Measurements from ENCODE around the gene PIAS2. TPM values are rescaled to one million over a fixed set of nuclear protein-coding genes. Genes with fewer than 3 reads are reported as not detected.

The PIAS2 gene
- total and polyA plus RNA-seq, 4 donors: 5.6 to 17.2 (median 9.2) TPM

- TF ChIP-seq REST (IDR thresholded peaks at IDR 0.05) (no peak), ZBTB33 (IDR thresholded peaks at IDR 0.05) (no peak), GABPA (IDR thresholded peaks at IDR 0.05 in 1 of 2, conservative IDR thresholded peaks at IDR 0.05 in 1 of 2) (no peak), ATF3 (IDR thresholded peaks at IDR 0.05) (no peak), EGR1 (IDR thresholded peaks at IDR 0.05; ENCODE audit: low read depth in 2 of 2) (no peak), TAF1 (conservative IDR thresholded peaks at IDR 0.05) (no peak), HNF4A (conservative IDR thresholded peaks at IDR 0.05) (peak; percentile 38 to 61), HNF4G (IDR thresholded peaks at IDR 0.05) (no peak), FOXA2 (IDR thresholded peaks at IDR 0.05) (peak; percentile 59), FOXA1 (IDR thresholded peaks at IDR 0.05) (no peak)
- Histone ChIP-seq H3K9me3 (ENCODE audit: control insufficient read depth in 4 of 4, low read length in 3 of 4) (no peaks in the 10 kb centered on the region), H3K27ac (ENCODE audit: low read depth in 1 of 2, low read length in 2 of 2) (no peak overlapping the region), H3K4me1 (ENCODE audit: control insufficient read depth in 4 of 4, insufficient read depth in 4 of 4, low read length in 3 of 4) (peaks cover 2 to 8% (median 4%) of the 10 kb centered on the region in 4 donors), H3K4me3 (ENCODE audit: low read depth in 1 of 3, low read length in 3 of 3) (no peak overlapping the region), H3K9ac (ENCODE audit: low read depth in 1 of 2, low read length in 2 of 2) (no peak overlapping the region), H3K27me3 (ENCODE audit: control insufficient read depth in 4 of 4, insufficient read depth in 4 of 4, low read length in 3 of 4) (no peaks in the 10 kb centered on the region), H3K36me3 (ENCODE audit: control insufficient read depth in 4 of 4, insufficient read depth in 3 of 4, low read depth in 1 of 4, low read length in 3 of 4) (peaks cover 3 to 9% (median 8%) of the 10 kb centered on the region in 4 donors)
- no peak for DNase-seq (ENCODE audit: low spot score)
Observed at GRCh38 chr18:46831434-46831833, 85.9 kb downstream of the PIAS2 start.

- H3K27ac ChIP-seq (ENCODE audit: low read depth in 1 of 2, low read length in 2 of 2): no peak overlapping the region
- H3K36me3 ChIP-seq (ENCODE audit: control insufficient read depth in 4 of 4, insufficient read depth in 3 of 4, low read depth in 1 of 4, low read length in 3 of 4): peaks cover 2 to 10% (median 8%) of the 10 kb centered on the region in 4 donors
Observed at GRCh38 chr18:46830633-46831032, 86.7 kb downstream of the PIAS2 start.

More at GRCh38 chr18:46830633-46831032, 86.7 kb downstream of the PIAS2 start:
- no peaks in the 10 kb centered on the region for H3K9me3 ChIP-seq (ENCODE audit: control insufficient read depth in 4 of 4, low read length in 3 of 4)
- peaks cover 2 to 8% (median 4%) of the 10 kb centered on the region in 4 donors for H3K4me1 ChIP-seq (ENCODE audit: control insufficient read depth in 4 of 4, insufficient read depth in 4 of 4, low read length in 3 of 4)
- DNase-seq (ENCODE audit: low spot score): no peak
- TF ChIP-seq REST (IDR thresholded peaks at IDR 0.05): no peak
- no peak for TF ChIP-seq RXRA (IDR thresholded peaks at IDR 0.05)
- TF ChIP-seq MAX (IDR thresholded peaks at IDR 0.05): no peak
- TF ChIP-seq EGR1 (IDR thresholded peaks at IDR 0.05; ENCODE audit: low read depth in 2 of 2): no peak
- TF ChIP-seq HNF4G (IDR thresholded peaks at IDR 0.05): no peak
- TF ChIP-seq NR2F2 (IDR thresholded peaks at IDR 0.05): no peak
- TF ChIP-seq TAF1 (conservative IDR thresholded peaks at IDR 0.05): no peak
- TF ChIP-seq YY1 (IDR thresholded peaks at IDR 0.05): no peak
- TF ChIP-seq ATF3 (IDR thresholded peaks at IDR 0.05): no peak
- TF ChIP-seq SP1 (IDR thresholded peaks at IDR 0.05): no peak
- TF ChIP-seq GABPA (IDR thresholded peaks at IDR 0.05 in 1 of 2, conservative IDR thresholded peaks at IDR 0.05 in 1 of 2): no peak
- no peak for TF ChIP-seq FOXA2 (IDR thresholded peaks at IDR 0.05)
- TF ChIP-seq ZBTB33 (IDR thresholded peaks at IDR 0.05): no peak
- no peak for TF ChIP-seq CTCF (IDR thresholded peaks at IDR 0.05; ENCODE audit: low read depth, low read length, missing input control)
- TF ChIP-seq RAD21 (IDR thresholded peaks at IDR 0.05): no peak
- no peak for TF ChIP-seq FOXA1 (IDR thresholded peaks at IDR 0.05)
- no peak for TF ChIP-seq HNF4A (conservative IDR thresholded peaks at IDR 0.05)
- no peak overlapping the region for H3K9ac ChIP-seq (ENCODE audit: low read depth in 1 of 2, low read length in 2 of 2)
- H3K4me3 ChIP-seq (ENCODE audit: low read depth in 1 of 3, low read length in 3 of 3): no peak overlapping the region
- H3K27me3 ChIP-seq (ENCODE audit: control insufficient read depth in 4 of 4, insufficient read depth in 4 of 4, low read length in 3 of 4): no peaks in the 10 kb centered on the region

Data from liver (tissue), 9 donors.